Diencephalon (tissue), 1 donor: ENCODE data around the gene HMG20B. TPM values are rescaled to one million over a fixed set of nuclear protein-coding genes. Genes with fewer than 3 reads are reported as not detected.

Source experiments
- small RNA-seq: library from RNA; depleted of rRNA; stranded (forward); fragments of <200 nt; gene quantifications from one replicate; pipeline ENCODE3, GENCODE V24; 2014
- total RNA-seq: library from RNA; depleted of rRNA; stranded (reverse); fragments of >200 nt; gene quantifications from one replicate; pipeline ENCODE4 v1.2.3, GENCODE V29; 2014

HMG20B gene
- 20.8 TPM for total RNA-seq

GRCh38 chr19:3572855-3573161 is at the start of gene HMG20B:
HMG20B (plus strand) TSS chr19:3572944; CDS start chr19:3573310, 366 bp downstream.

GRCh38 chr19:3538965-3539755 is 33.6 kb upstream of the HMG20B start, which contains the start of gene TEKTIP1:
TEKTIP1 (plus strand) TSS chr19:3539174; CDS start chr19:3539178, 4 bp downstream.

DNA sequence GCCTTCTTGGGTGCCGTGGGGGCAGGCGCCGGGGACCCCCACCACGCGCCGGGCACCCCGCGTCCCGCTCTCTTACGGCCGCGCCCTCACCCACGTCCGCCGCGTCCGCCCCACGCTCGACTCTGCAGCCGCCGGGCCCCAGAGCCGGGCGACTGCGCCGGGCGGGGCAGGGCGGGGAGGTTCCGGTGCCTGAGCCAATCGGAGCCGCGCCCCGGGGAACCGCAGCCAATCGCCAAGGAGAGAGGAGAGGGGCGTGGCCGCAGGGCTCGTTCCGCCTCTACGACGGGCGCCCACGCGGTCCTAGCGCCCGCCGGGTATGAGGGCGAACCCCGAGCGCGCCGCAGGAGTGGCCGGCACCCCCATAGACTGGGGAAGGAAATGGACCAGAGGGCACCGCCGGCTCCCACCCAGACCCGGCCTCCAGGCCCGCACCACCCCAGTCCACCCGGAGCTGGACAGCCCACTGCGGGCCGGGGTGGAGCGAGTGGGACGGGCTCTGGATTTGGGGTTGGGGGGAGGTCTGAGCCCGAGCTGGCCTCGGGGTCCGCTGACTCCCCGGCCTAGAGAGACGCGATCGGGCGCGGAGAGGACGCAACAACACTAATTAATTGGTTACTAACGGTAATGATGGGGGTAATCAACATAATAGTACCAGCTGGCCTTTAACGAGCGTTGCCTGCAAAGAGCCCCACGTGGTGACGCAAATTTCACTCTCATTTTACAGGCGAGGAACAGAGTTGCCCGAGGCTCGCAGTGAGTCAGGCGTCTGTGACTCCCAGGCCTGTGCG is 15.1 kb upstream of the HMG20B start, which contains the start of gene MFSD12:
Gene MFSD12, minus strand, starts transcription at position 126 of the 788 bp plus-strand sequence. CDS start 183 bp downstream, outside the sequence.

GRCh38 chr19:3585301-3586126 is 12.8 kb downstream of the HMG20B start, which contains the start of gene GIPC3:
GIPC3 (plus strand) TSS chr19:3585478; CDS start chr19:3585598, 120 bp downstream.

DNA sequence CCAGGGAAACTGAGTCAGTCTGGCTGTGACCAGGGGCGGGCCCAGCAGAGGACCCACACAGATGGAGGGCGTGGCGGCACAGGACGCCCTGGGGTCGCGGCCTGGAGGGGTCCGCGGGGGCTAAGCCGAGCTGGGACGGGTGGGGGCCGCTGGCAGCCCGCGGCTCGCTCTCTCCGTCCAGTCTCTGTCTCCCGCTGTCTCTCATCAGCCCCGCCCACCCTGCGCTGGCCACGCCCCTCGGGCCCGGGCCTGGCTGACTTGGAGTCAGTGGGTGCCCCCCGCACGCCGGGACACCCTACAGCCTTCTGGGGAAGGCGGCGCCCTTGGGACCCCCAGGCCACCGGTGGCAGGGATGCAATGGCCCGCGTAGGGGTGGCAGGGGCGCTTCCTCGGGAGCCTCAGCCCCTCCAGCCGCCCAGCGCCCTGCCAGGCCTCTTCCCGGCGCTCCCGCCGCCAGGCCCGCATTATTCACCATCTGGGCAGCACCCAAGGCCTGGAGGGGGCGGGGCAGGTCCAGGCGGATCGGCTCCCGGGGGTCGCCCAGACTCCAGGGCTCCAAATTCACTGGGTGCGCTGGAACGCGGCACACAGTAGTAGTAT is 34.0 kb downstream of the HMG20B start, which contains the start of gene TBXA2R:
Gene TBXA2R, minus strand, starts transcription at position 186 of the 600 bp plus-strand sequence. CDS start 6,241 bp downstream, outside the sequence.

DNA sequence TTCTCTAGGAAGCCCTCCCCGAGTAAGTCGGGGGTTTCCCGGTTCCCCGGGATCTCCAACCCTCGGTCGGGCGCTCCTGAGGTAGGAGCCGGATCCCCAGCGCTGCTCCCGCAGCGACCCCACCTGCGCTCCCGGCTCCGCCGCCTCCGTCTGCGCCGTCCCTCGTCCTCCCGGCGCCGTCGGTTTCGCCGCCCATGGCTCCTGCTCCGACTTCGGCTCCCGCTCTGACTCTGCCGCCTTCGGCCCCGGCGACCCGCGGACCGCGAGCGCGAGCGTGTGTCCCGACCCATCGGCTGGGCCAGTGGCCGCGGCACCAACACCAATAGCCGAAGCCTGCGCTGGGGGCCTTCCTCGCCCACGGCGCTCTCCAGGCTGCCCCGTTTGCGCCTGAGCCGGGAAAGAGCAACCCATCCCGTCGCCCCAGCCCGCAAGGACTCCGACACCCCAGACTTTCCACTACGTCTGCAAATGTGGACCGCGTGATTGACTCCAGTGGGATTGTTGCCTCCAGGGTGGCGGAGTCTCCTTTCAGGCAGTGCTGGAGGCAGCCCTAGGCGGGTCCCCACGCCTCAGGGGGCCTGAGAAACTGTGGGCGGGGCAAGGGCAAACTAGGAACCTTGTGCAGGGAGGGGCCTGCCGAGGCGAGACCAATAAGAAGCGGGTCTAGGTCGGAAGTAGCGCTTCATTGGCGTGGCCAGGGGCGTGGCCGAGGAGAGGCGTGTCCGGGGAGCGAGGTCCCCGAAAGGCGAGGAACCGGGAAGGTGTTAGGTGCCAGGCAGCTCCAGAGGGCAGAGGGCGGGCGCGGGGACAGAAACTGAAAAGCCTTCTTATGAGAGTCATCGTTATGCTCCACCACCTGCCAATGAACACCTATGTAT is 54.0 kb downstream of the HMG20B start, which contains the start of gene CACTIN:
Gene CACTIN, minus strand, starts transcription at position 318 of the 878 bp plus-strand sequence. Its CDS starts 28 bp downstream, at position 290.

Small RNA genes lying within 50 kb of the gene (small RNA-seq; reads per million reads assigned to genes)
- gene AC005786.1: not detected

Other genes with a start within 250 kb of the HMG20B start
- gene NFIC, start 206.4 kb upstream of the HMG20B start, total RNA-seq: 2.8 TPM
- gene SMIM24, start 92.4 kb upstream of the HMG20B start, total RNA-seq: 0.46 TPM
- not detected for gene SMIM44, start 89.5 kb upstream of the HMG20B start, total RNA-seq
- 9.5 TPM for gene DOHH, start 72.3 kb upstream of the HMG20B start, total RNA-seq
- gene FZR1, start 66.6 kb upstream of the HMG20B start, total RNA-seq: 46.4 TPM
- not detected for gene TEKTIP1, start 33.8 kb upstream of the HMG20B start, total RNA-seq
- 38.5 TPM for gene MFSD12, start 15.4 kb upstream of the HMG20B start, total RNA-seq
- gene GIPC3, start 12.5 kb downstream of the HMG20B start, total RNA-seq: 0.23 TPM
- gene TBXA2R, start 33.9 kb downstream of the HMG20B start, total RNA-seq: 1.4 TPM
- 16.6 TPM for gene CACTIN, start 53.8 kb downstream of the HMG20B start, total RNA-seq
- 27.9 TPM for gene PIP5K1C, start 127.5 kb downstream of the HMG20B start, total RNA-seq
- 1.2 TPM for gene TJP3, start 135.4 kb downstream of the HMG20B start, total RNA-seq
- gene APBA3, start 188.7 kb downstream of the HMG20B start, total RNA-seq: 11.3 TPM
- gene MRPL54, start 189.7 kb downstream of the HMG20B start, total RNA-seq: 34.4 TPM
- gene RAX2, start 199.3 kb downstream of the HMG20B start, total RNA-seq: not detected
- gene MATK, start 213.4 kb downstream of the HMG20B start, total RNA-seq: 25.1 TPM